Stimulated activated effector memory CD8-positive, alpha-beta T cell treated with anti-CD3 and anti-CD28 coated beads, Interleukin-12 subunit alpha, Interleukin-12 subunit beta, amount 100 ng/mL, for 72 hours (primary cell): Measurements from ENCODE around the gene AHDC1.
"Not testable (repeated sequence)": the region's sequence is repeated elsewhere in the genome, so short reads cannot be mapped to it uniquely, and the experiment has no call there.

Source experiments
- ATAC-seq: fragments of 150-1000 bp; cut with Tn5 transposase; 2 replicates; pipeline ENCODE4 v1.10.0; 2021
- DNase-seq, 2 donors: peaks; one replicate each; pipeline ENCODE4 v3.0.0; 2021 to 2022; ENCODE audit warnings: low spot score in 2 of 2
- H3K27ac Mint-ChIP-seq: one replicate; pipeline ENCODE4 v1.8.0; 2022; ENCODE audit warnings: mild to moderate bottlenecking, mixed read lengths
- H3K36me3 Mint-ChIP-seq: one replicate; pipeline ENCODE4 v1.8.0; 2022; ENCODE audit warnings: mild to moderate bottlenecking, mixed read lengths
- H3K4me1 Mint-ChIP-seq: one replicate; pipeline ENCODE4 v1.8.0; 2022; ENCODE audit warnings: mixed read lengths
- H3K4me3 Mint-ChIP-seq: one replicate; pipeline ENCODE4 v1.8.0; 2022; ENCODE audit warnings: mild to moderate bottlenecking, mixed read lengths
- H3K9me3 Mint-ChIP-seq: one replicate; pipeline ENCODE4 v1.8.0; 2022; ENCODE audit warnings: mixed read lengths

AHDC1 gene

DNA sequence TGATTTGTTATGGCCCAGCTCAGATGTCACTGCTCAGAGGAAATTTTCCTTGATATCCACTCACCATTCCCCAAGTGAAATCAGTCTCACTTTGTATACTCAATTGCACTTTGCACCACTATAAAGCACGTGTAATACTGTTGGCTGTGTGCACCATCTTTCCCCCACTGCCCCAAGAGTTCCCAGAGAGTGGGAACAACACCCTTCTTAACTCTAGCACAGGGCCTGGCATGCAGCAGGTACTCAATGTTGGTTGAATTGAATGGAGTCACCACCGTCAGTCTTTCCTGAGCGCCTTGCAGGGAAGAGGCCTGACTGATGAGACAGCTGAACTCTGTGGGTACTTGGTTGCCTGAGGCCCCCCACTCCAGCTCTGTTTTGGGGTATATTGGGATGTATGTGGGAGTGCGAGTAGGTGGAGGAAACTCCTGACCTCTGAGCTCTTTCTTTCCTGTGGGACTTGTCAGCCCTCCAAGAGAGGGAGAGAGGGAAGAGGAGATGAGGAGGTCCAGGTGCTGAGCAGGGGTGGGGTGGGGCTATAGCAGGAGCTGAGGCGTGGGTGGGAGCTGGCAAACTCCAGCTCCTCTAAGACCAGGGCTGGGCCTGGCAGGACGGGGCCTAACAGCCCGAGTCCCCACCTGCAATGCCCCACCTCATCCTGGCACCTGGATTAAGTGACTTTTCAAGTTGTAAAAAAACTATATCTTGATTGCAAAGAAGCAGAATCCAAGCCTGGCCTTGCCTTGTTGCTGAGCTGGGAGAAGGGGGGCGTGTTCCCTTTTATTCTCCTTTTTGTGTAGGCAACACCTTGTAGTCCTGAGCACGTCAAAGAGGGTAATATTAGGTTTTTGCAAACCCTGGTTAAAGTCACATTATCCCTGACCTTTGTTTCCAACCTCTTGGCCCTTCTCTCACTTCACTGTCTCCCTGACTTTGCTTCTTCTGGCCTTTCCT, 94.5 kb downstream of the AHDC1 start:
- no peaks in the 10 kb centered on the region for H3K36me3 Mint-ChIP-seq
- no peak overlapping the region for H3K27ac Mint-ChIP-seq
- ATAC-seq (no peak), DNase-seq (no peak)
- H3K4me3 Mint-ChIP-seq = no peak overlapping the region
- H3K4me1 Mint-ChIP-seq = peaks cover 7% of the 10 kb centered on the region
- H3K9me3 Mint-ChIP-seq = no peaks in the 10 kb centered on the region

GRCh38 chr1:27507960-27508665, 95.8 kb downstream of the AHDC1 start:
- Mint-ChIP-seq H3K36me3 (no peaks in the 10 kb centered on the region), H3K4me1 (peaks cover 7% of the 10 kb centered on the region), H3K27ac (peak overlapping the region; percentile 63), H3K9me3 (no peaks in the 10 kb centered on the region), H3K4me3 (no peak overlapping the region)
- ATAC-seq = peak; percentile 24
- DNase-seq = no peak

- Mint-ChIP-seq H3K4me1 (peaks cover 7% of the 10 kb centered on the region), H3K36me3 (no peaks in the 10 kb centered on the region), H3K27ac (no peak overlapping the region), H3K9me3 (no peaks in the 10 kb centered on the region), H3K4me3 (no peak overlapping the region)
- DNase-seq (no peak), ATAC-seq (no peak)
Observed at GRCh38 chr1:27506703-27507102, 97.2 kb downstream of the AHDC1 start.

DNA sequence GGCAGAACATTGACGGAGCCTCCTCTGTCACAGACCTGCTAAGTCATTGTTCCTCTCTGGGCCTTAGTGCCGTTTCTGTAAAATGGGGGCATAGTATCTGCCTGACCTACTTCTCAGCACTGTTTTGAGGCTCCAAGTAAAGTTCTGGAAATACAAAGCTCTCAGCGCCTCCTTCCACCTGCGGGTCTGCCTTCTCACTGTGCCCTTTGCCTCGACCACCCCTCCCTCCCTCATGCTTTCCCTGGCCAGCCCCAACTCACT, 98.6 kb downstream of the AHDC1 start:
- Mint-ChIP-seq H3K4me1 (peaks cover 7% of the 10 kb centered on the region), H3K36me3 (no peaks in the 10 kb centered on the region), H3K4me3 (no peak overlapping the region), H3K27ac (no peak overlapping the region), H3K9me3 (no peaks in the 10 kb centered on the region)
- ATAC-seq (no peak), DNase-seq (no peak)

DNA sequence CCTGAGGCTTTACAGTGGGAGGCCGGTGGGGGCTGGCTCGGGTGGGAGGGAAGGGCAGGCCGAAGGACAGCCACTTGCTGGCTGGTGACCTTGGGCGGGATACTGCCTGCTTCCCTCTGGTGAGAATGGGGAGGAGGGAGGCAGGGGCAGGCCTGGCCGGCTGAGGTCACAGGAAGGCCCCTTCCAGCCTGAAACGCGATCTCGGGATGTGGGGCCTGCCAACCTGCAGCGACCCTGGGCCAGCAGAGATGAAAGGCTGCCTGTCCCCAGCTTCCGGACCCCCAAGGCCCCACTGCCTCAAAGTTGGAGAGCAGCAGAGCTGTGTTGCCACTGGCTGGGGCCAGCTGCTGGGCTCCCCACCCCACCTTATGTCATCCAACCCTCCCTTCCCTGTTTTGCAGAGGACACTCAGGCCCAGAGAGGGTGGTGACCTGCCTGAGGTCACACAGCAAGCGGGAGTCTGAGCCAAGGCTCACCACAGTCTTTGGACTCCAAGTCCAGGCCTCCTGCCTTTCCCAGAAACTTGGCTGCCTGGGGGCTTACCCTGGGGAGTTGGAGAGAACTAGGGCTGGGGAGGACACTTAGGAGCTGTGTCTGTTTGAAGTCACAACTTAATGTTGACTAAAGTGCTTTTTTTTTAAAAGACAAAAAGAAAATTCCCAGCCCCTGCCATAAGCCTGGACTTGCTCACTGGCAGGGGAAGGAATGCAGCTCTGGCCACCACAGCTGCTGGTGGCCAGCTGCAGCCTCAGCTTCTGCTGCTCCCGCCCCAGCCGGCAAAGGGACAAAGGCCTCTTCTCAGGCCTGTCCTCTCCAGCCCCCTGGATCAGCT, 99.1 kb downstream of the AHDC1 start:
- DNase-seq = no peak
- ATAC-seq = no peak
- Mint-ChIP-seq H3K27ac (no peak overlapping the region), H3K36me3 (no peaks in the 10 kb centered on the region), H3K4me1 (peaks cover 7% of the 10 kb centered on the region), H3K4me3 (no peak overlapping the region), H3K9me3 (no peaks in the 10 kb centered on the region)

- ATAC-seq (no peak), DNase-seq (no peak)
- H3K4me3 Mint-ChIP-seq = no peak overlapping the region
- peaks cover 7% of the 10 kb centered on the region for H3K4me1 Mint-ChIP-seq
- no peaks in the 10 kb centered on the region for H3K36me3 Mint-ChIP-seq
- H3K27ac Mint-ChIP-seq = peak overlapping the region; percentile 61
- no peaks in the 10 kb centered on the region for H3K9me3 Mint-ChIP-seq
Observed at GRCh38 chr1:27503844-27504587, 99.9 kb downstream of the AHDC1 start.

- no peak overlapping the region for H3K27ac Mint-ChIP-seq
- ATAC-seq (no peak), DNase-seq (no peak)
- no peaks in the 10 kb centered on the region for H3K9me3 Mint-ChIP-seq
- H3K4me1 Mint-ChIP-seq = peaks cover 3% of the 10 kb centered on the region
- H3K36me3 Mint-ChIP-seq = no peaks in the 10 kb centered on the region
- no peak overlapping the region for H3K4me3 Mint-ChIP-seq
Observed at GRCh38 chr1:27503033-27503432, 100.9 kb downstream of the AHDC1 start.

DNA sequence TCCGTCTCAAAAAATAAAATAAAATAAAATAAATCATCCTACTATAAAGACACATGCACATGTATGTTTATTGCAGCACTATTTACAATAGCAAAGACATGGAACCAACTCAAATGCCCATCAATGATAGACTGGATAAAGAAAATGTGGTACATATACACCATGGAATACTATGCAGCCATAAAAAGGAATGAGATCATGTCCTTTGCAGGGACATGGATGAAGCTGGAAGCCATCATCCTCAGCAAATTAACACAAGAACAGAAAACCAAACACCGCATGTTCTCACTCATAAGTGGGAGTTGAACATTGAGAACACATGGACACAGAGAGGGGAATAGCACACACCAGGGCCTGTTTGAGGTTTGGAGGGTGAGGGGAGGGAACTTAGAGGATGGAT, 102.8 kb downstream of the AHDC1 start:
- H3K36me3 Mint-ChIP-seq, H3K4me1 Mint-ChIP-seq, H3K9me3 Mint-ChIP-seq, ATAC-seq, H3K4me3 Mint-ChIP-seq, H3K27ac Mint-ChIP-seq, DNase-seq: not testable (repeated sequence)

DNA sequence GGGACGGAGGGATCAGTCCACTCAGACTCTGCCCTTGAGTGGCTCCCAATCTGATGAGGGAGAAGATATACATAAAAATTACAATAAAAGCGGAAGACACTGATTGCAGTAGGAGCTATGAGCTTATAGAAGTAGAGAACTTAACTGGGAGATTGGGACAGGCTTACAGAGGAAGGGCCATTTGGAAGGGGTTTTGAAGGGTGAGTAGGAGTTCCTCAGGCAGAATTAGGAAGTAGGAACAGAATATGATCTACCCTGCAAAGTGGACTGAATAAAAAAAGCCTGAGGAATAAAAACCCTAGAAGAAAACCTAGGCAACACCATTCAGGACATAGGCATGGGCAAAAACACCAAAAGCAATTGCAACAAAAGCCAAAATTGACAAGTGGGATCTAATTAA, 104.8 kb downstream of the AHDC1 start:
- Mint-ChIP-seq H3K27ac (no peak overlapping the region), H3K36me3 (no peaks in the 10 kb centered on the region), H3K9me3 (no peaks in the 10 kb centered on the region), H3K4me3 (no peak overlapping the region), H3K4me1 (no peaks in the 10 kb centered on the region)
- ATAC-seq (no peak), DNase-seq (no peak)

DNA sequence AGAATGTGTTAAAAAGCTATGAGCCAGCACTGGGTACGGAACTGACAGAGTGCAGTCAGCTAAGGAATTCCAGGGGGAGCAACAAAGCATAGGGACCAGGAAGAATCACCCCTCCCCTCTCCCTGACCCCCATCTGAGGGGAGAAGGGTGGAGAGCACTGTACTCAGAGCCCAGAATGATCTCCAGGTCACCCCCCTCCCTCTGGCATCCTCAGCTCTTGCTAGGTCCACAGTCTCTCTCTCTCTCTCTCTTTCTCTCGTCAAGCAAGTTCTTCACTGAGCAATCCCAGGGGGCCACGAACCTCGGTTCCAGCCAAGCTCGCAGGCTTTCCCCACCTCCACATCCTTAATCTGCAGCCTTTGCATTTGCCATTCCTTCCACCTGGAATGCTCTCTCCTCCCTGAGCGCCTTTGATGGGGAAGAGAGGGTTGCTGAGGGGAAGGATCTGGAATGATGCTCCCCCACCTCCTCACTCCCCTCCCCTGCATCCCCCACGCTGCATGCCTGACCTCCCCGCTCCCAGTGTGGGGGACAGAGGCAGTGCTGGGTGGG, 107.3 kb downstream of the AHDC1 start:
- DNase-seq = no peak
- Mint-ChIP-seq H3K4me3 (no peak overlapping the region), H3K36me3 (no peaks in the 10 kb centered on the region), H3K9me3 (no peaks in the 10 kb centered on the region), H3K4me1 (peaks cover 8% of the 10 kb centered on the region), H3K27ac (no peak overlapping the region)
- ATAC-seq = no peak

DNA sequence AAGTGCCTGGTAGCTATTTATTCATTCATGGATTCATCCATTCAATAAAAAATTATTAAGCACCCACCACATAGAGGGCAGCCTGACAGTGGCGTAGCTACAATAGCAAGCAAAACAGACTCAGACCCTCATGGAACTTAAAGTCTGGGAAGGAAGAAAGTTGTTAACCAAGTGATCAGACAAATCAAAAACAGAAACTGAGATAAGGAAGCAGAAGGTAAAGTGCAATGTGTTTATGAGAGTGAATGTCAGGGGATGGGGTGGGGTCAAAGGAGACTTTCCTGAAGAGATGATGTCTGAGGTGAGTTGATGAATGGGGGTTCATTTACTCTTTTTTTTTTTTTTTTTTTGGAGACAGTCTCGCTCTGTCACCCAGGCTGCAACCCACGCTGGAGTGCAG, 111.1 kb downstream of the AHDC1 start:
- Mint-ChIP-seq H3K4me3 (no peak overlapping the region), H3K27ac (peak overlapping the region; percentile 15), H3K36me3 (peaks cover 29% of the 10 kb centered on the region), H3K4me1 (peaks cover 30% of the 10 kb centered on the region), H3K9me3 (no peaks in the 10 kb centered on the region)
- DNase-seq (no peak), ATAC-seq (no peak)

DNA sequence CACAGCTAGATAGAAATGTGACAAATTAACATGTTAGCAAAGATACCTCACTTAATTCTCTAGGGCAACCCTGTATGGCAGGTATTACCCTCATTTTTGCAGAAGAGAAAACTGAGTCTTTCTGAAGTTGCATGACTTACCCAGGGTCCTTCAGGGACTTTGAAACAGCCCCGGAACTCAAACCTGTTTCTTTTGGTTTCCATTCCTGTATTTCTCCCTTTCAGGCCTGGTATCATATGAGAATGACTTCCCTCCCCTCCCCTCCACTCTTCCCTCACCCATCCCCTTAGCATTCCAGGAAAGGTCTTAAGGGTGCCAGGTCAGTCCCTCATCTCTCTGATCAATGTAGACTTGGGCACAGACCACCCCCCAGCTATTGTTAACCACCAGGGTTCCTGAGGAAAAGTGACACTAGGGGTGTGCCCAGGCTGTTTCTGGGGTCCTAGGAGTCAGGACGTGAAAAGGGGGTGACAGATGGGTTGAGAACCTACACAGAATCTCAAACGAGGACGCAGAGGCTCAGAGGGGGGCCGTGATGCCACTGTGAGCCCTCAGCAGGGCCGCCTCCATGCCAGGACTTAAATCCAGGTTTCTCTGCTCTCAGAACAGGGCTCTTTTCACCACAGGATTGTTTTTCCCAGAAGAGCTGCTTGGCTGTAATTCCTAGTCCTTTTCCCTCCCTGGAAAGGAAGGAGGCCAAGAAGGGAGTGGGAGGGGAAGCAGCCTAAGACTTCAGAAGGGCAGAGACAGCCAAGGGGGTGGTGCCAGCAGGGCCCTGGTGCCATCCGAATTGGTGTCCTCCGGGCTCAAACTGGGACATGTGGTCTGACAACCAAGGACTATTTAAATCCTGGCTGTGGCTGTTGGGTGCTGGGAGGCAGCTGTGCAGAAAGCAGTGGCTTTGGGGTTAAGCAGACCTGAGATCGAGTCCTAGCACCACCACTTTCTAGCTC, 111.9 kb downstream of the AHDC1 start:
- no peak overlapping the region for H3K4me3 Mint-ChIP-seq
- H3K9me3 Mint-ChIP-seq = no peaks in the 10 kb centered on the region

DNA sequence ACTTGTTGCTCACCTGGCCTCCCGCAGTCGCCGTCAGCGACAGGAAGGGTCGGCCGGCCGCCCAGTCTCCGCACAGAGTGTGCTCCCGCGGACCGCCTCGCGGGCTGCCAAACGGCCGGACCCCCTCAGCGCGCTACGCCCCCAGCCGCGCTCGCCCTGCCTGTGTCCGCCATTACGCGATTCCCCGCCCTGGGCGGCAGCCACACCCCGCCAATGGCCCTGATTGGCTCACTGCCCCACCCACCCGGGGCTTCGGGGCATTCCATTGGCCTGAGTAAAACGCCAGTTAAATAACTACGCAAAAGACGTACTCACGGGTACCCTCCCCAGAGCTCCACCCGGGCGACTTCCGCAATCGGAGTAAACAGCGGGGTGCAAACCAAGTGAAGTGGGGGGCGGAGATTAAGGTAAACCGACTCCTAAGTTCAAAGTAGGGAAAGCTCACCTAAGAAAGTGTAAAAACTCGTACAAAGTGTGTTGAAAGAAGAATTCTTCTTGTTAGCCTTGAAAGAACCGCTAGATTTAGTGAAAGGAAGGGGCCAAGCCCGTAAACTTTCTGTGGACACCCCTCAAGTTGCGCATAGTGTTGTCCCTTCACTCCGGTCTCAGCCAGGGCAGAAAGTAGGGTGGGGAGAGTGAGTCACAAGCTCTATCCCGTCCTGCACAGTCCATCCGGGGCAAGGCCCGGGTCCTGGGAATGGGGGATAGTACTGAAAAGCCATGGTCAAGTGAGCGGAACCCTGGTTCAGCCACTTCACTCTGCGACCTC, 113.8 kb downstream of the AHDC1 start, which contains the start of gene WASF2:
TSS of gene WASF2 (minus strand) at position 195 of the 769 bp plus-strand sequence. CDS start 61,277 bp downstream, outside the sequence.
- ATAC-seq (peak; percentile 97), DNase-seq (peak; percentile 97 to 98)
- Mint-ChIP-seq H3K4me1 (peaks cover 31% of the 10 kb centered on the region), H3K4me3 (peak within 1 kb of the TSS; percentile 84), H3K36me3 (peaks cover 42% of the 10 kb centered on the region), H3K27ac (peak within 1 kb of the TSS; percentile 100), H3K9me3 (no peaks in the 10 kb centered on the region)

More for the DNA sequence above, 111.9 kb downstream of the AHDC1 start:
- Mint-ChIP-seq H3K36me3 (peaks cover 30% of the 10 kb centered on the region), H3K4me1 (peaks cover 31% of the 10 kb centered on the region), H3K27ac (peak overlapping the region; percentile 15)
- DNase-seq (no peak), ATAC-seq (no peak)
